NCI-H82 treated with DMSO at 0.1 percent for 48 hours (cell line): ENCODE measurements around the gene CCL3.
"Not testable (repeated sequence)": the region's sequence is repeated elsewhere in the genome, so short reads cannot be mapped to it uniquely, and the experiment has no call there.

Experiments used
- DNase-seq: peaks from one replicate; lab custom pipeline; 2025; ENCODE audit not compliant: unreplicated experiment; lab: John Stamatoyannopoulos, UW

Gene CCL3

GRCh38 chr17:36117505-36118382, 27.8 kb upstream of the CCL3 start:
- no peak for DNase-seq

DNA sequence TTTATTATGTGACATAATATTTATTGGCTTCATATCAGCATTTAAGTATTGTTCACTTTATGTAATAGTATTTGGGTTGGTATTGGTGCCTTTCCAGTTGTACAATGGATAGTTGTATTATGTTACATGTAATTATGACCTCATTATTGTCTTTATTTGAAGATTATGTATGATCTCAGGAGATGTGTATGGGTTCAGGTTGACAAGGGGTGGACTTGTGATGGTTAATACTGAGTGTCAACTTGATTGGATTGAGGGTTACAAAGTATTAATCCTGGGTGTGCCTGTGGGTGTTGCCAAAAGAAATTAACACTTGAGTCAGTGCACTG, 25.7 kb upstream of the CCL3 start:
- DNase-seq: peak; percentile 59

DNA sequence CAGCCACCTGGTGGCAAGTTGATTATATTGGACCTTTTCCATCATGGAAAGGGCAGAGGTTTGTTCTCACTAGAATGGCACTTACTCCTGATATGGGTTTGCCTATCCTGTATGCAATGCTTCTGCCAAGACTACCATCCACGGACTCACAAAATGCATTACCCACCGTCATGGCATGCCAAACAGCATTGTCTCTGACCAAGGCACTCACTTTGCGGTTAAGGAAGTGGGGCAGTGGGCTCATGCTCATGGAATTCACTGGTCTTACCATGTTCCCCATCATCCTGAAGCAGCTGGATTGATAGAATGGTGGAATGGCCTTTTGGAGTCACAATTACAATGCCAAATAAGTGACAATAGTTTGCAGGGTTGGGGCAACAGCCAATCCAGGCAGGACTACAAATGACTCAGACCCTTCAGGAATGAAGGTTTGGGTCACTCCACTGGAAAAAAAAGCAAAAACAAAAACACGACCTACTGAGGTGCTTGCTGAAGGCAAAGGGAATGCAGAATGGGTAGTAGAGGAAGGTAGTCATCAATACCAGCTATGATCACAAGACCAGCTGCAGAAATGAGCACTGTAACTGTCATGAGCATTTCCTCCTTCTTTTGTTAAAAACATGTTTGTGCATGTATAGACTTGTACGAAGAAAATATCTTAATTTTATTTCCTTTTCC, 25.2 kb upstream of the CCL3 start:
- not testable (repeated sequence) for DNase-seq

DNA sequence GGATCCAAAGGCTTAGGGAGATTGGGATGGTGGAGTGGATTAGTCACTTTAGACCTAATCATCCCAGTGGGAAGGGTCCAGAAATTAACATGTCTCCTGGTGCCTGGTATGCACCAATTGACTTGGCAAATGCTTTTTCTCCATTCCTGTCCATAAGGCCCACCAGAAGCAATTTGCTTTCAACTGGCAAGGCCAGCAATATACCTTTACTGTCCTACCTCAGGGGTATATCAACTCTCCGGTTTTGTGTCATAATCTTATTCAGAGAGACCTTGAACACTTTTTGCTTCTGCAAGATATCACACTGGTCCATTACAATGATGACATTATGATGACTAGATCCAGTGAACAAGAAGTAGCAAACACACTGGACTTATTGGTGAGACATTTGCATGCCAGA, 23.2 kb upstream of the CCL3 start:
- DNase-seq: not testable (repeated sequence)

GRCh38 chr17:36112572-36112971, 22.6 kb upstream of the CCL3 start:
- no peak for DNase-seq

DNA sequence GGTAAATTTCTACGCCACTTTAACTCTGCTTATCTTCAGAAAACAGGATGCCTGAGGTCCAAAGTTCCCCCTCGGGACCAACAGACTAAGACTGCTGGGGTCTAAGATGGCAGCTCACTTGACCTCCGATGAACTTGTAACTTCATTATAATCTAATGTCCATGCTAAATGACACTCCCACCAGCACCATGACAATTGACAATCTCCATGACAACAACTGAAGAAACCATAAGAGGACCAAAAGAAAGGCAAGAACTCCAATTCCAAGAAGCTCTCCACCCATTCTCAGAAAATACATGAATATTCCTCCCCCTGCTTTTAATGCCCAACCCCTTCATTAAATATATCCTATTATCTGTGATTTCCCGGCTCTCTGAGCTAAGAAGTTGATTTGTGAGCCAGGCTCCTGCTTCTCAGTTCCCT, 21.1 kb upstream of the CCL3 start:
- DNase-seq: peak; percentile 96

DNA sequence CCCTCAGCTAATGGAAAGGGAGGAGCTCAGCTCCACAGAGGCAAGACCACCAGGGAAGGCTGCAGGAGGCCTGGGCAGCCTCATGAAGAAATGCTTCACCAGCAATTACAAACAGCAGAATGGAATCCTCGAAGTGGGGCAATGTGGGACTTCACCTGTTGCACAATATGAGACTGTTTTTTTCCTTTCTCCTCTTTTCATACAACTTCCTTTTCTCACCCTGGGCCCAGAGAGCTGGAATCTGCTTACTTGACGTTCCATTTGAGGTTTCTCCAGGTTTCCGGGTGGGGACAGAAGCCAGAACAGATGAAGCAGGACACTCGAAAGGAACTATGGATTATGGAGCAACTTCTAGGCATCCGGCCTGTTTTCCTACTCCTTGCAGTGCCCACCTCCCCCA, 18.3 kb upstream of the CCL3 start:
- DNase-seq: not testable (repeated sequence)

GRCh38 chr17:36107660-36108059, 17.7 kb upstream of the CCL3 start:
- DNase-seq: no peak

DNA sequence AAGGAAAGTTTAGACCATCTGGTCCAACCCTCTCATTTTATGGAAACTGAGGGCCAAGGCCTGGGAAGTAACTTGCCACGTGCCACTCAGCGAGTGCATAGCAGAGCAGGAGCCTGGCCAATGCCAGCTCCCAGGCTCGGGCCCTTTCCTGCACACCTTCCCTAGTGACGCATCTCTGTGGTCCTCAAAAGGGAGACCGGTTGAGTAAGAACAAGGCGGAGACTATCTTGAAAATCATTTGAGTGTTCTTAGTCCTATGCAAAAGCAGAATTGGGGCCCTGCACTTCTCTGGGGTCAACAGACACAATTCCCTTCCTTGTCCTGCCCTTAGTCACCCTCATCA, 16.5 kb upstream of the CCL3 start:
- DNase-seq: no peak

DNA sequence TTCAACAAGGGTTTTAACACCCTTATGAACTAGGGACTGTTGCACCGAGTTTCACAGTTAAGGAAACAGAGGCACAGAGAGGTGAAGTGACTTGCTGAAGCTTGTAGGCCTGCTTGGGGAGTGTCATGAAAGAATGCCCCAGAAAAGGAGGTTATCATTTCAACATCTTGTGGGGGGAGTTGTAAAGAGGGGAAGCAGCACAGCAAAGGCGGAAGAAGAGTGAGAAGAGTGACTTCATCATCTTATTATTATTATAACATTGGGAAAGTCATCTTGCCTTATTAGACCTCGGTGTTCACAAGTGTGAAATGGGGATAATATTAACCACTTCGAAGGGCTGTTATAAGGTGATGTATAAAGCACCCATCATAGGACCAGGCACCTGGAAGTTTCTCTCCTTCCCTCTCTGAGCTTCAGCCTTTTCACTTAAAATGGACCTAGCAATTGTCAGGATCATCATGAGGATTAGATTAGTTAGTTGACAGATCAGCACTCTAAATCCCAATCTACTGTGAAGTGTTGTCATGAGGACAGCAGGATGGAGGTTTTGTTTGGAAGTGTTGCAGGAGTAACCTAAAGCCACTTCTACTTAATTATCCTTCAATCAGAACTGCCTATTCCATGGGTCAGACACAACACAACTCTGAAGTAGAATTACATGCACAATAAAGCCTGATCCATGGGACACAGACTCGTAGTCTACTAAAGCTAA, 16.0 kb upstream of the CCL3 start:
- peak; percentile 45 for DNase-seq

DNA sequence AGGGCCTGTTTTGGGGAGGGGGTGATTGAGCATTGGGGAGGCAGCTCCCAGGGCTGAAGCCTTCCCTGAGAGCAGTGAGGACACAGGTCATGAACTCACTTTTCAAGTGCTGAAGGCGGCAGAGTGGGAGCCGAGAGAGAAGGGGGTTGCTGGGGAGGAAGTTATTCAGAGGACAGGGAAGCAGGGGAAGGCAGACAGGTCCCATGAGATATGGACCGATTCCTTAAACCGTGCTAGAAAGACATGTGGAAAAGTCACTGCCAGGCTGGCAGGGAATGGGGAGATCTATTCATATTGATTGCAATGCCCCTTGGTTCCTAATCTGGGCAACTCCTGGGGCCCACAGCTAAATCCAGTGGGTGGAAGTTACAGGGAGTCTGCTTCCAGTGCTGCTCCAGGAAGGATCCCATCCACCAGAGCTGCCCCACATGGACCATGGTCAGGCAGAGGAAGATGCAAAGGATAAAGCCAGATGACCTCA, 14.8 kb upstream of the CCL3 start:
- DNase-seq: no peak

DNA sequence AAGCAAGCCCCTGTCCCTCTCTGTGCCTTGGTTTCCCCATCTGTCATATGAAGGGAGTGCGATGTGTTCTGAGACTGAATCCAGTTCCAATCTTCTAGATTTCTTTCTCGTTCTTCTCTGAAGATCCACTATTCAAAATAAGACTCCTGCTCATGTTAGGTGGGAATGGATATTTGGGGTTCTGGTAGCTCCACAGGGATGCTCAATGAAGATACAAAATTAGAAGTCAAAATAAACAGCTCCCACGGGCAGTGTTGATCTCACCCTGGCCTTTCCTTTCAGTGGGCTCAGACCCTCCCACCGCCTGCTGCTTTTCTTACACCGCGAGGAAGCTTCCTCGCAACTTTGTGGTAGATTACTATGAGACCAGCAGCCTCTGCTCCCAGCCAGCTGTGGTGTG, 14.3 kb upstream of the CCL3 start:
- DNase-seq: not testable (repeated sequence)

DNA sequence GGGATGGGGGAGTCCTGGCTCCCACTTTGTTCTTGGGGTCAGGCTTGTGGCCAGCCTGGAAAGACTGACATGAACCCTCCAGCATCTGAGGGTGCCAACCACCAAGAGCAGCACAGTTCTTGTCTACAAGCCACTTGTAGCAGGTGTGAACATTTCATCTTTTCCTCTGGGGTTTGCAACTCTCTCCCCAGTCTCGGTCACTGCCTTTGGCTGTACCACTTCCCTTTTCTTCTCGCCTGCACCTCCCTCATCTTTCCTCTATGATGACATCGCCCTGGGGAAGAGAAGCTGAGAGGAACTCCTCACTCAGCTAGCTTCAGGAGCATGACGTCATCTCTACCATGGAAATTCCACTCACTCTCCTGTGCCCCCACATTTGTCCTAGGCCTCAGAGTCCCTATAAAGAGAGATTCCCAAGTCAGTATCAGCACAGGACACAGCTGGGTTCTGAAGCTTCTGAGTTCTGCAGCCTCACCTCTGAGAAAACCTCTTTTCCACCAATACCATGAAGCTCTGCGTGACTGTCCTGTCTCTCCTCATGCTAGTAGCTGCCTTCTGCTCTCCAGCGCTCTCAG, 13.5 kb upstream of the CCL3 start, which contains the start of gene CCL4:
CCL4 (plus strand) TSS at position 427 of the 575 bp plus-strand sequence; CDS start at position 506, 79 bp downstream.
- DNase-seq: not testable (repeated sequence)

- DNase-seq: not testable (repeated sequence)
Measured at GRCh38 chr17:36099004-36099403, 9.1 kb upstream of the CCL3 start.

GRCh38 chr17:36095992-36096391, 6.0 kb upstream of the CCL3 start:
- DNase-seq: no peak

- DNase-seq: no peak
Measured at GRCh38 chr17:36094746-36095145, 4.8 kb upstream of the CCL3 start.

DNA sequence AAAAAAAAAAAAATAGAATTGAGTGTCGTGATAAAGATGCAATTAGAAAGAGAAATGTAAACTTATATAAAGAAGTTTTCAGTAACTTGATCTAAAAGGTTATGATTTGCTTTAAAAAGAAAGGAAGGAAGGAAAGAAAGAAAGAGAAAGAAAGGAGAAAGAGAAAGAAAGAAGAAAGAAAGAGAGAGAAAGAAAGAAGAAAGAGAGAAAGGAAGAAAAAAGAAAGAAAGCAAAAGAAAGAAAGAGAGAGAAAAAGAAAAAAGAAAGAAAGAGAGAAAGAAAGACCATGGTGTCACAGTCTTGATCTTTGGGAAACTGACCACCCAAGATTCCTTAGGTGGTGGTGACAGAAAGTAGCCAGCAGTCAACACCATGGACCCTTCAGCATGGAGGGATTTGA, 4.3 kb upstream of the CCL3 start:
- no peak for DNase-seq

- not testable (repeated sequence) for DNase-seq
Measured at GRCh38 chr17:36092715-36093114, 2.8 kb upstream of the CCL3 start.

DNA sequence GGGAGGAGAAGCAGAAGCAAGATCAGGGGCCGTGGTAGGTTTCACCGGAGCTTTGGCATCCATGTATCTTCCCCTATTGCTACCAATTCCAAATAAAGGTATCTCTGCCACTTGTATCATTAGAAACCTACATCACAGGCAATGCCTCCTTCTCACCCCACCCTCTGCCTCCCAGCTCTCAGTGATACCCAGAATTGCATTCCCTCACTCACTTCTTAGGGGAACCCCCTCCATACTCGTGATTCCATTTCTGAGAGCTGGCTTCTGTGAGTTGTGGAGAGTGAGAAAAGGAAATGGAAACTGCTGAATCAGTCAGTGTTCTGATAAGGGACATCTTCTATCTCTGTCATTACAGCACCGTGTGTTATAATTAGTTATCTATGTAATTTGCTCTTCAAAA, 2.3 kb upstream of the CCL3 start:
- no peak for DNase-seq

DNA sequence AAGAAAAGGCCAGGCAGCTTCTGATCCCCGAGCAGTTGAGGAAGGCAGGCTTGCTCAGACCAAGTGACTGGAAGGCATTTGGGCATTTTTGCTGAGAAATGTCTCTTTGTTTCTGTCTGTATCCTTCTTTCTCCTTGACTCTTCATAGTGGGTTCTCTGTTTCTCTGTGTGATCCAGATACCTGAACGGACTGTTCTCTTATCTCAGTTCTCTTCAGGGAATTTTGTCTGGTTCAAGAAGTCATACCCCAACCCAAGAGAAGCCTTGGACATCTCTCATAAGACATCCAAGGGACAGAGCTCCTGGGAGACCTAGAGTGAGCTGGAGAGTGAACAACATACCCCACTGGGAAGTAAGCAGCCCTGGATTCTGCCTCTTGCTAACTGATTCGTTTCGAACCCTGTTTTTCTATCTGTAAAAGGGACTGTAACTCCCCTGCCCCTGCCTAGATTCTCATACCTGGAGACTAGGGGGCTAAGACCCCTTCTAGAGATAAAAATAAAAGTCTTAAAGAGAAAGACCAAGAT, 541 bp downstream of the CCL3 start:
- DNase-seq: no peak
